Activated naive CD8-positive, alpha-beta T cell treated with anti-CD3 and anti-CD28 coated beads, Interleukin-2, amount 50 U/mL, for 16 hours (primary cell): ENCODE data around the gene NAT16.
A peak's percentile ranks its signal among the peaks of the same experiment; 100 is the strongest.
"Not testable (repeated sequence)": the region's sequence is repeated elsewhere in the genome, so short reads cannot be mapped to it uniquely, and the experiment has no call there.

Experiments
- DNase-seq: peaks from one replicate; pipeline ENCODE4 v3.0.0-alpha.2; 2020; ENCODE audit warnings: low read depth, low spot score

Gene NAT16

GRCh38 chr7:101202603-101202918 lies 22.5 kb upstream of the NAT16 start:
- no peak for DNase-seq

- no peak for DNase-seq
Observed at GRCh38 chr7:101201695-101202602, 21.9 kb upstream of the NAT16 start.

- no peak for DNase-seq
Observed at GRCh38 chr7:101200862-101201599, 20.9 kb upstream of the NAT16 start, which contains the start of gene MOGAT3. Gene MOGAT3 (minus strand): TSS chr7:101201036. CDS start chr7:101200854, 182 bp downstream.

- no peak for DNase-seq
Observed at GRCh38 chr7:101200504-101200861, 20.4 kb upstream of the NAT16 start.

DNA sequence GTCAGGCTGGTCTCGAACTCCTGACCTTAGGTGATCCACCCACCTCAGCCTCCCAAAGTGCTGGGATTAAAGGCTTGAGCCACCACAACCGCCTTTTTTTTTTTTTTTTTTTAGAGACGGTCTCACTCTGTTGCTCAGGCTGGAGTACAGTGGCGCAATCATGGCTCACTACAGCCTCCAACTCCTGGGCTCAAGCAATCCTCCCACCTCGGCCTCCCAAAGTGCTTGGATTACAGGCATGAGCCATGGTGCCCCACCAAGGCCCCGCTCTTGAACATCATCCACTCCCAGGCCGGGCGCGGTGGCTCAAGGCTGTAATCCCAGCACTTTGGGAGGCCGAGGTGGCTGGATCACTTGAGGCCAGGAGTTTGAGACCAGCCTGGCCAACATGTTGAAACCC lies 19.4 kb upstream of the NAT16 start:
- not testable (repeated sequence) for DNase-seq

DNA sequence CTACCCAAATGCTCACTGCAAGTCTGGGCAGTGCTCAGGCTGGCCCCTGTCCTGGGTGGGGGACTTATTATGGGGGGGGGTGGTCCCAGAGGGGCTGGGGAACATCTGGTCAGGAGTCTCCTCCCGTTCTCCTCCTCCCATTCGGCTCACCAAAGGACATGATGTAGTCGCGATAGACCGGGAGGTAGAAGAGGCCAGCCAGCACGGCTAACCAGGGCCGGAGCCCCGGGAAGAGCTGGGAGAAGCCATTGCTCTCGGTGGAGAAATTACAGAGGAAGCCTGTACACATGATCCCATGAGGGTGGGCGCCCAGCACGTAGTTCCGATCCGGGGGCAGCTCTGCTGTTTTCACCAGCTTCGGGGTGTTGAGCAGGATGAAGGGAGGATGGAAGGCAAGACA lies 18.4 kb upstream of the NAT16 start:
- DNase-seq, result no peak

DNA sequence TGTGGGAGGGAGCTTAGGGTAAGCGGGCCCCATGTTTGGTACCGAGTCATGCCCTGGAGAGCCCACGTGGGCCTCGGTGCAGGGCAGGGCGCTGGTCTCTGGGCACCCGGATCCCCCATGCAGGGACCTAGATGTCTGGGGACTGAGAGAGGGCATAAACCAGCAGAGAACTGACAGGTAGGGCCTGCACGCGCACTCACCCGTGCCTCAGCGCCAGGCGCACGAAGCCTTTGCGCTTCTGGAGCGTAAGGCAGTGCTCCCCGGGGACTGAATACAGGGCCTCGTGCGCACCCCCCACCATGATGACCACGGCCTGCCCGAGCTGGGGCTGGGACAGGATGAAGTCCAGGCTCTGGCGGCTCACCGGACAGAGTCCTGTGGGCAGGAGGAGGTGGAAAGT lies 17.9 kb upstream of the NAT16 start:
- no peak for DNase-seq

GRCh38 chr7:101195884-101196283 lies 15.8 kb upstream of the NAT16 start:
- no peak for DNase-seq

DNA sequence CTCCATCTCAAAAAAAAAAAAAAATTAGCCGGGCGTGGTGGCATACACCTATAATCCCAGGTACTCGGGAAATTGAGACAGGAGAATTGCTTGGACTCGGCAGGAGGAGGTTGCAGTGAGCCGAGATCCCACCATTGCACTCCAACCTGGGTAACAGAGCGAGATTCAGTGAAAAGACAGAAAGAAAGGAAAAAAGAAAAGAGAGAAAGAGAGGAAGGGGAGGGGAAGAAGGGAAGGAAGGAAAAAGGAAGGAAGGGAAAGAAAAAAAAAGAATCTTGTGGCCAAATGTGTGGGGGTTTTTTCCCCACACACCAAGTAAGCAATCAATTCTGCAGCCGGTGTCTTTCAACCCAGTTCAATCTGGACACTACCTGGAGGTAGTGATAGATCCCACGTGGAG lies 9.0 kb upstream of the NAT16 start:
- no peak for DNase-seq

DNA sequence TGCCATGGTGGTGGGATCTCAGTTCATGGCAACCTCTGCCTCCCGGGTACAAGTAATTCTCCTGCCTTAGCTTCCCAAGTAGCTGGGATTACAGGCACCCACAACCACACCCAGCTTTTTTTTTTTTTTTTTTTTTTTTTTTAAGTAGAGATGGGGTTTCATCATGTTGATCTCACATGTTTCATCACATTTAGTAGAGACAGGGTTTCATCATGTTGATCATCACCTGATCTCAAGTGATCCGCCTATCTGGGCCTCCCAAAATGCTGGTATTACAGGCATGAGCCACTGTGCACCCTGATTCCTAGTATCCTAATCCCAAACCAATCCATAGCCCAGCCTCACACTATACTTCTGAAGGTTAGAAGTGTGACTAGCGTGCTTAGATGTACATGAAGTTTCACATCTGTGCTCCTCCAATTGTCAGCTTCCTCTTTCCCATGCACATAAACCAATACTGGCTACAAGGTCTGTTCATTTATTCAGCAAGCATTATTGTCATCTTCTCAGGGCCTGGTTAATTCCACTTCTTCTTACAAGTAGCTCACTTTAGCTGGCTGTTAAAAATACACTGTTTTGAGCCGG lies 6.8 kb upstream of the NAT16 start:
- DNase-seq, result no peak

- no peak for DNase-seq
Observed at GRCh38 chr7:101186194-101186593, 6.1 kb upstream of the NAT16 start.

- DNase-seq, result no peak
Observed at GRCh38 chr7:101185258-101185839, 5.3 kb upstream of the NAT16 start.

GRCh38 chr7:101179713-101180112 lies 380 bp downstream of the NAT16 start:
- DNase-seq, result no peak

DNA sequence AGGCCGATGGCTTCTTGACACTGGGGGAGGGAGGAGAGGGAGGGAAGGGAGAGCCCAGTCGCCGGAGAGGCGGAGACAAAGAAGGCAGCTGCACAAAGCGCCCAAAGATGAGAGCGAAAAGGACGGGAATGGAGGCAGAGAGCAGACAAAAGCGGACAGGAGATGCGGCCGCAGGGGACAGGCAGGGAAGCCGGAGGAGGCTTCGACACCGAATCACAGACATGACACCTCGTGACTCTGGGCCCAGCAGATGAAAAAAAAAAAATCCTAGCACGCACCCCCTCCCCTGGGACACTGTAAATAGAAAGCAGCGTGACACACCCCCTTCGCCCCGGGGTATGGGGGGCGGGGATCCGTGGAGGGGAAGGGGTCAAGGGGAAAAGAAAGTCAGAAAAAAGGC lies 976 bp downstream of the NAT16 start:
- no peak for DNase-seq

DNA sequence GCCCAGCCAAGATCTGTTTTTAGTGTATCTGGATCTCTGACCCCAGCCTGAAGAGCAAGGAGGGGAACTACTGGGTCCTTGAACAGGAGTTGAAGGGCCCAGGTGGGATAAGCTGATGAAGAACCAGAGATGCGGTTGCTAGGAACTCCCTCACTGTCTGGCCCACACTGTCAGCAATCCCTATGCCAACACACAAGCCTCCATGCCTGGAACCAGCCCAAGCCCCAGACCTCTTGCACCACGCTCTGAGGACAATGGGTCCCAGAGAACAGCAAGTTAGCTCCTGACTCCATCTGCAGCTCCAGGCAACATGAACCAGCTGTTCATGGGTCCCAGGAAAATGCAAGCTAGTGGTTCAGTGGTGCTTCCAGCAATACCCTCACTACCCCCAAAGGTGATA lies 2.4 kb downstream of the NAT16 start:
- no peak for DNase-seq

- no peak for DNase-seq
Observed at GRCh38 chr7:101175664-101176063, 4.4 kb downstream of the NAT16 start.

DNA sequence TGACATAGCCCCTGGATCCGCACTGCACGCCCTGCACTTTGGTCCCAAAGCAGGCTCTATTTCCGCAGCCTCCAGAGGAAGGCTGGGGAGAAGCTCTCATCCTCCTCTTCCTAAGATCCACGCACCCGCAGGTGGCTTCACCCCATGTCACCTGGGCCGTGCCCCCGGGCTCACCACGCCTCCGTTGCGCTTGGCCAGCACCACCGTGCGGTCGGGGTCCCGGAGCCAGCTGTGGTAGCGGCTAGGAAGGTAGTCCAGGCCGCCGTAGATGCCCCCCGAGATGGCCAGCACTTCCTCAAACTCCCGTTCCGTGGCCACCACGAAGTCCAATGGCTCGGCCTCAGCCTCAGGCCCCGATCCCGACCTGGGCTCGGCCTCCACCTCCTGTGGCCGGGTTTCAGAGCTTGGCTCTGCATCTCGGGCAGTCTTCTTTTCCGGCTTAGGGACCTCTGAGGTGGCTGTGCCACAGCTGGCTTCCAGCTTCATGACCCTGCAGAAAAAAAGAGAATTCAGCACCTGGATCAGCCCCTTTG lies 5.7 kb downstream of the NAT16 start:
- no peak for DNase-seq

DNA sequence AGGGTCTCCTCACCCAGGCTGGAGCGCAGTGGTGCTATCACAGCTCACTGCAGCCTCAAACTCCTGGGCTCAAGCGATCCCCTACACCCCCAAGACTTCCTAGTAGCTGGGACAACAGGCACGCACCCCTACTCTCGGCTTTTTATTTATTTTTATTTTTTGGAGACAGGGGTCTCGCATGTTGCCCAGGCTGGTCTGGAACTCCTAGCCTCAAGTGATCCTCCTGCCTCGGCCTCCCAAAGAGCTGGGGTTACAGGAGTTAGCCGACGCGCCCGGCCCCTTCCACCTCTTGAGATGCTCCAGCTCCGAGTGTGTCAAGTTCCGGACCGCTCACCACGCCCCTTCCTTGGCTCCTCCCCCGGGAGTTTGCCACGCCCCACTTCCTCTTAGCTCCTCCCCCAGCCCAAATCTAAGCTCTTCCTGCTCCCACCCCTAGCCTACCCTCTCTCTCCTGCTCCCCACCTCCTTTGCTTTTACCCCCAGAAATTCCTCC lies 6.3 kb downstream of the NAT16 start:
- peak; percentile 32 for DNase-seq

GRCh38 chr7:101172854-101173751 lies 7.0 kb downstream of the NAT16 start:
- DNase-seq, result no peak

DNA sequence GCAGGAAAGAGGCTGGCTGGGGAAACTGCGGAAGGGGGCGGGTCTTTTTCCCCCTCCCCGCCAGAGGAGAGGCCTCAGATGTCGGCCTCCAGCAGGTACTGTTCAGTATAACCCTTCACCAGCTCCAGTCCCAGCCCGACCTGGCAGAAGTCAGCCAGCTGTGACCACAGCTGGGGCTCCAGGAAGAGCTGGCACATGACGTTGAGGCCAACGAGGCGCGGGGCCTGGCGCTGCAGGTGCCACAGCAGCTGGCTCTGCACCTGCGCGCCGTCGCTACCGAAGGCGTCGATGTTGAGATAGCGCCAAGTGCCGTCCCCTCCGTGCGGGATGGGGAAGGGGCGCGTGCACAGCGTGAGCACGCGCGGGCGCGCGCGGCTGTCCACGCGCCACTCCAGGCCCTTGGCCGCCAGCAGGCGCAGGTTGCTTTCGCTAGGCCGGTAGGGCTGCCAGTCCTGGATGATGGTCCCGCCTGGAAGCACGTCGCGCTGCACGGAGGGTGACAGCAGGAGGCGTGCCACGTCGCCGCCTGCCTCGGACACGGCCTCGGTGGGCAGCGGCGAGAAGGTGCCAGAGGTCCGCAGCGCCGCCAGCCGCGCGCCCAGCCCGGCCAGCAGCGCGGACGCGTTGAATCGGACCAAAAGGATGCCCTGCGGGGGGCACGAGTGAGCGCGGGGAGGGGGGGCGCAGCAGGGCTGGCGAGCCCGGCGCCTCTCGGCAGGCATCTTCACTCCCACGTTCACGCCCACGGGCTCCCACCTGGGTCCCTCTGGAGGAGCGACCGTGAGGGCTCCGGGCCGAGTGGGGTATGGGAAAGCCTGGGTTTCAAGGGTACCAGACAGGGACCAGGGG lies 7.9 kb downstream of the NAT16 start:
- no peak for DNase-seq
